ENCODE measurements around the gene IGLL5. TPM values are rescaled to one million over a fixed set of nuclear protein-coding genes. Genes with fewer than 3 reads are reported as not detected.

The IGLL5 gene
- total and polyA plus RNA-seq, 9 of the 15 experiments (the other 6 are each of a cell fraction or from before 2014, with no cell fraction given): not detected

- TF ChIP-seq RB1 (IDR thresholded peaks at IDR 0.05; ENCODE audit: low read depth) (no peak), CSDE1 (IDR thresholded peaks at IDR 0.05) (no peak), STAT5A (IDR thresholded peaks at IDR 0.05; ENCODE audit: borderline replicate concordance, low read length) (peak; percentile 15; the same call in 1 of the 2 replicates), ZNF197 (CRISPR knock-in tag; IDR thresholded peaks at IDR 0.05; ENCODE audit: low read depth) (no peak), PKNOX1 (IDR thresholded peaks at IDR 0.05) (no peak), ZBTB7A (IDR thresholded peaks at IDR 0.05; ENCODE audit: borderline replicate concordance, control insufficient read depth, low read depth, low read length) (0 out of 2 replicates have a peak, but pooled peaks have one; percentile 12), SLC30A9 (CRISPR knock-in tag; IDR thresholded peaks at IDR 0.05) (no peak), ZNF146 (CRISPR knock-in tag; IDR thresholded peaks at IDR 0.05; ENCODE audit: unreplicated experiment) (no peak), TBP (optimal IDR thresholded peaks at IDR 0.05; ENCODE audit: low read depth, low read length) (no peak), SMAD1 (IDR thresholded peaks at IDR 0.05; ENCODE audit: low read depth, low read length, partially characterized antibody) (no peak), SRSF9 (IDR thresholded peaks at IDR 0.05; ENCODE audit: borderline replicate concordance, low read depth, low read length) (no peak), NFXL1 (CRISPR knock-in tag; IDR thresholded peaks at IDR 0.05) (no peak), SMARCC2 (IDR thresholded peaks at IDR 0.05; ENCODE audit: low read depth) (no peak), ELF4 (CRISPR knock-in tag; IDR thresholded peaks at IDR 0.05) (no peak; the same call in 1 of the 2 replicates), VEZF1 (CRISPR knock-in tag; IDR thresholded peaks at IDR 0.05) (no peak), ZNF212 (CRISPR knock-in tag; IDR thresholded peaks at IDR 0.05) (no peak)
- TF ChIP-seq, protein P1, sequence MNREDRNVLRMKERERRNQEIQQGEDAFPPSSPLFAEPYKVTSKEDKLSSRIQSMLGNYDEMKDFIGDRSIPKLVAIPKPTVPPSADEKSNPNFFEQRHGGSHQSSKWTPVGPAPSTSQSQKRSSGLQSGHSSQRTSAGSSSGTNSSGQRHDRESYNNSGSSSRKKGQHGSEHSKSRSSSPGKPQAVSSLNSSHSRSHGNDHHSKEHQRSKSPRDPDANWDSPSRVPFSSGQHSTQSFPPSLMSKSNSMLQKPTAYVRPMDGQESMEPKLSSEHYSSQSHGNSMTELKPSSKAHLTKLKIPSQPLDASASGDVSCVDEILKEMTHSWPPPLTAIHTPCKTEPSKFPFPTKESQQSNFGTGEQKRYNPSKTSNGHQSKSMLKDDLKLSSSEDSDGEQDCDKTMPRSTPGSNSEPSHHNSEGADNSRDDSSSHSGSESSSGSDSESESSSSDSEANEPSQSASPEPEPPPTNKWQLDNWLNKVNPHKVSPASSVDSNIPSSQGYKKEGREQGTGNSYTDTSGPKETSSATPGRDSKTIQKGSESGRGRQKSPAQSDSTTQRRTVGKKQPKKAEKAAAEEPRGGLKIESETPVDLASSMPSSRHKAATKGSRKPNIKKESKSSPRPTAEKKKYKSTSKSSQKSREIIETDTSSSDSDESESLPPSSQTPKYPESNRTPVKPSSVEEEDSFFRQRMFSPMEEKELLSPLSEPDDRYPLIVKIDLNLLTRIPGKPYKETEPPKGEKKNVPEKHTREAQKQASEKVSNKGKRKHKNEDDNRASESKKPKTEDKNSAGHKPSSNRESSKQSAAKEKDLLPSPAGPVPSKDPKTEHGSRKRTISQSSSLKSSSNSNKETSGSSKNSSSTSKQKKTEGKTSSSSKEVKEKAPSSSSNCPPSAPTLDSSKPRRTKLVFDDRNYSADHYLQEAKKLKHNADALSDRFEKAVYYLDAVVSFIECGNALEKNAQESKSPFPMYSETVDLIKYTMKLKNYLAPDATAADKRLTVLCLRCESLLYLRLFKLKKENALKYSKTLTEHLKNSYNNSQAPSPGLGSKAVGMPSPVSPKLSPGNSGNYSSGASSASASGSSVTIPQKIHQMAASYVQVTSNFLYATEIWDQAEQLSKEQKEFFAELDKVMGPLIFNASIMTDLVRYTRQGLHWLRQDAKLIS (CRISPR knock-in tag; IDR thresholded peaks at IDR 0.05): no peak
- TF ChIP-seq, protein P2, sequence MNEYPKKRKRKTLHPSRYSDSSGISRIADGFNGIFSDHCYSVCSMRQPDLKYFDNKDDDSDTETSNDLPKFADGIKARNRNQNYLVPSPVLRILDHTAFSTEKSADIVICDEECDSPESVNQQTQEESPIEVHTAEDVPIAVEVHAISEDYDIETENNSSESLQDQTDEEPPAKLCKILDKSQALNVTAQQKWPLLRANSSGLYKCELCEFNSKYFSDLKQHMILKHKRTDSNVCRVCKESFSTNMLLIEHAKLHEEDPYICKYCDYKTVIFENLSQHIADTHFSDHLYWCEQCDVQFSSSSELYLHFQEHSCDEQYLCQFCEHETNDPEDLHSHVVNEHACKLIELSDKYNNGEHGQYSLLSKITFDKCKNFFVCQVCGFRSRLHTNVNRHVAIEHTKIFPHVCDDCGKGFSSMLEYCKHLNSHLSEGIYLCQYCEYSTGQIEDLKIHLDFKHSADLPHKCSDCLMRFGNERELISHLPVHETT (CRISPR knock-in tag; conservative IDR thresholded peaks at IDR 0.05 in 1 of 2, IDR thresholded peaks at IDR 0.05 in 1 of 2): peak in 1 of 2 experiments; percentile 95; a peak in 1 of 4 replicates
- TF ChIP-seq, protein P3, sequence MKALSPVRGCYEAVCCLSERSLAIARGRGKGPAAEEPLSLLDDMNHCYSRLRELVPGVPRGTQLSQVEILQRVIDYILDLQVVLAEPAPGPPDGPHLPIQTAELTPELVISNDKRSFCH (CRISPR knock-in tag; IDR thresholded peaks at IDR 0.05): no peak
- TF ChIP-seq, protein P3 (tag; IDR thresholded peaks at IDR 0.05): 0 out of 2 replicates have a peak, but pooled peaks have one; percentile 25
Observed at GRCh38 chr22:22901578-22902218, 14.1 kb downstream of the IGLL5 start (continued).

Measured in K562 (cell line).